GM12874 (cell line): ENCODE data around the gene USP44.

Experiments used
- TF ChIP-seq, protein P1 (sequence below): IDR thresholded peaks from 2 replicates; pipeline ENCODE4 v1.5.1; 2011; ENCODE audit warnings: low read depth, mild to moderate bottlenecking, control low read depth, low read length, moderate library complexity; ENCODE audit not compliant: insufficient read depth

Gene USP44

DNA sequence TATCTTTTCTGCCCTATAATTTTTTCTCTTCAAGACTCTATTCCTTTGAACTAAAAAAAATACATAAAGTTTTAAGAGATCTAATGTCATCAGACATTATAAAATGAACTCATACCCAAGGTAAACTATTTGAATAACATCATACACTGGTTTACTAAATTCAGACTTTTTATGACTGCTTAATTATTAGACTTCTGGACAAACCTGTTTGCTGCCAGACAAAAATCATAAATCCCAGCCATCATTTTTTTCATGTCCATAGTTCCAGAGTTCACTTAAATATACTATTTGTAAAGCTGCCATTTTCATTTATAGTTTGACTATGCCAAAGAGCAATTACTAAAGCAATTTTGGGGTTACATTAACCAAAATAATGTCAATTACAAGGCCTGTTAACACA, 34.0 kb downstream of the USP44 start:
- TF ChIP-seq, protein P1, sequence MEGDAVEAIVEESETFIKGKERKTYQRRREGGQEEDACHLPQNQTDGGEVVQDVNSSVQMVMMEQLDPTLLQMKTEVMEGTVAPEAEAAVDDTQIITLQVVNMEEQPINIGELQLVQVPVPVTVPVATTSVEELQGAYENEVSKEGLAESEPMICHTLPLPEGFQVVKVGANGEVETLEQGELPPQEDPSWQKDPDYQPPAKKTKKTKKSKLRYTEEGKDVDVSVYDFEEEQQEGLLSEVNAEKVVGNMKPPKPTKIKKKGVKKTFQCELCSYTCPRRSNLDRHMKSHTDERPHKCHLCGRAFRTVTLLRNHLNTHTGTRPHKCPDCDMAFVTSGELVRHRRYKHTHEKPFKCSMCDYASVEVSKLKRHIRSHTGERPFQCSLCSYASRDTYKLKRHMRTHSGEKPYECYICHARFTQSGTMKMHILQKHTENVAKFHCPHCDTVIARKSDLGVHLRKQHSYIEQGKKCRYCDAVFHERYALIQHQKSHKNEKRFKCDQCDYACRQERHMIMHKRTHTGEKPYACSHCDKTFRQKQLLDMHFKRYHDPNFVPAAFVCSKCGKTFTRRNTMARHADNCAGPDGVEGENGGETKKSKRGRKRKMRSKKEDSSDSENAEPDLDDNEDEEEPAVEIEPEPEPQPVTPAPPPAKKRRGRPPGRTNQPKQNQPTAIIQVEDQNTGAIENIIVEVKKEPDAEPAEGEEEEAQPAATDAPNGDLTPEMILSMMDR: no peak

DNA sequence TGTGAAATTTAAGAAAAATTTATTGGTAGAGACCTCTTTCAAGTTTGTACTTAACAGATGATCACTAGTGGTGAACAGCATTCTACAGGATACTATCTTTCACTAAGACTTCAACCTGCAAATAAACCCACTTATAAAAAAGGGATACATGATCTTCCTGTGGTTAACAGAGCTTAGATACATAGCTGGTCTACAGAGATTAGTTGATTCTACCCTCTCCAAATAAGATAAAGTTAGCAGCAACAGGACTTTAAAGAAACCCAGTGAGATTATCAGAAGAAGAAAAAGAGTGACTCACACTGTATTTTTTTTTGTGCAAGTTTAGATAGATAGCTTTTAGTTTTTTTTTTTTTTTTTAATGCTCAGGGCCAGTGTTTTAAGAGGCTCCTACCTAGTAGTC, 34.5 kb downstream of the USP44 start:
- TF ChIP-seq, protein P1: no peak

DNA sequence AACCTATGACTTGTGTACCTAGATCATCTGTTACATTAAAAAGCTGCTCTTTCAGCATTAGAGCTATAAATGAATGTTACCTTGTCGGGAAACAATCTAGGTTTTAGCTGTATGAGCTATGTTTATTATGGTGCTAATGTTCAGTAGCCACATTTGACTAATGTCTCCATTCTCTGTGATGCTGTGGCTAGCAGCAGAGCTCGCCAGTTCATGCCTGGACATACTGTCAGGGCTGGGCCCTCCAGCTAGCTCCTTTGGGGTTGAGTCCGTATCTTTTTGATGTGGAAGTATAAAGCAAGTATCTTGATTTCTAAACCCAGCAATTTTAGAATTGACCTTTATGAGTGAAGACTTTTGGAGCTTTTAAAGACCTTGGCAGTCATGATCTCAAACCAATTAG, 36.1 kb downstream of the USP44 start:
- TF ChIP-seq, protein P1: no peak

DNA sequence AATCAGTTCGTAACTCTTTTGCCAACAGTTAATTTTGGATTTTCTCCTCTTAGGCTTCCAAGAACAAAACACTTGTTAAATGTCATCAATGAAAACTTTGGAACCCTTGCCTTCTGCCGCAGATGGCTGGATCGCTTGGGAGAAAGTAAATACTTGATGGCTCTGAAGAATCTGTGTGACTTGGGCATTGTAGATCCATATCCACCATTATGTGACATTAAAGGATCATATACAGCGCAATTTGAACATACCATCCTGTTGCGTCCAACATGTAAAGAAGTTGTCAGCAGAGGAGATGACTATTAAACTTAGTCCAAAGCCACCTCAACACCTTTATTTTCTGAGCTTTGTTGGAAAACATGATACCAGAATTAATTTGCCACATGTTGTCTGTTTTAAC, 37.7 kb downstream of the USP44 start:
- TF ChIP-seq, protein P1: no peak

DNA sequence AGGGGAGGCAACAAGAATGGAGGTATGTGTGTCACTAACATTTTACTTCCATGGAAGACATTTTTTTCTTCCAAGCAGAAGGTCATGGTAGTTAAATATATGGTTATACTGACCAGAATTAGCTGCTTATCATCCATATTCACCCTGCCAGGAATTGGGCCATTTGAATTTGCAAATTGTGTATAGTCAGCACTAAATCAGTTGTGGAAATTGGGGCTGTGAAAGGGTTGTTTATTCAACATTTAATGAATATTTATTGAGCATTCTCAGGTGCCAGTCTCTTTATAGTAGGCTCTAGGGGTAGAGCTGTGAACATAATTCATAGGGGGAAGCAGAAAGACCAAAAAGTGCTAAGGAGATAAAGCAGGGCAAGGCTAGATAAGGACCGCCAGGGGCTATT, 39.3 kb downstream of the USP44 start:
- TF ChIP-seq, protein P1: no peak

DNA sequence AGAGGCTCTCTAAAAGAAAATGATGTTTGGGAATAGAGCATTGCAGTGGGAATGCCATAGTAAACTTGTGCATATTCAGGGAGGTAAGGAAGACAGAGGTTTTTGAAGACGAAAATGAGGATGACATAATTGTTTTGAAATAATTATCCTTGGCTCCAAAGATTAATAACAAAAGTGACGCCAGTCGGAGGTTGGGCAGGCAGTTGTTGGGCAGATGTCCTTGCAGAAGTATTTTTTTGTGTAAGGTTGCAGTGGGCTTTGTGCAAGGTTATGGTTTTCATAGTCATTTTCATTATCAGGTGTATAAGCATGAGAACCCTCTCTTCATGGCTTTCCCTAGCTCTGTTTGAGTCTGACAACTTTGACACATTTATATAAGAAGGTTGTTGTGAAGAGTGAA, 42.0 kb downstream of the USP44 start:
- TF ChIP-seq, protein P1: no peak

DNA sequence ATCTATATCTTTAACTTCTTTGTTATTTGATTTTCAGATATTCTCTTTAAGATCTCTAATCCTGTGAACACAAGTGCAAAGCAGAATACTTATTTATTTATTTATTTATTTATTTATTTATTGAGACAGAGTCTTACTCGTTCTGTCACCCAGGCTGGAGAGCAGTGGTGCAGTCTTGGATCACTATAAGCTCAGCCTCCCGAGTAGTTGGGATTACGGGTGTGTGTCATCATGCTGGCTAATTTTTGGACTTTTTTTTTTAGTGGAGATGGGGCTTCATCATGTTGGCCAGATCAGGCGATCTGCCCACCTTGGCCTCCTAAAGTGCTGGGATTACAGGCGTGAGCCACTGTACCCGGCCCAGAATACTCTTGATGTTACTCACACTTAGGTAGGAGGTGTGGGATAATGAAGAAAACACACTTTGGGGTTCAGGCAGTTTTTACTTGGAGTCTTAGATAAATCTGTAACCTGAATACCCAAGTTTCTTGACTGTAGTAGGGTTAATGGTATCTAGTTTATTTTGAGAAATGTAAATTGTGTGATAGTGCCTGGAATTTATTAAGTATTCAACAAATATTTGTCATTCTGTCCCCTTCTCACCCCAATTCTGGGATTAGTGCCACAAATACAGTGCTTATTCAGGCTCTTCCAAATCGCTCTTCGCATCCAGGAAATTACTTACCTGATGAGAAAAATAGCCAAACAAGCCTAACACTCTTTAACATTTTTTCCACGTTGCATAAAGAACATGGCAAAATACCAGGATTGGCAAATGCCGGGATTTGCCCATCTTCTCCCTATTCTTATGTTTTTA, 44.4 kb downstream of the USP44 start:
- TF ChIP-seq, protein P1: no peak

DNA sequence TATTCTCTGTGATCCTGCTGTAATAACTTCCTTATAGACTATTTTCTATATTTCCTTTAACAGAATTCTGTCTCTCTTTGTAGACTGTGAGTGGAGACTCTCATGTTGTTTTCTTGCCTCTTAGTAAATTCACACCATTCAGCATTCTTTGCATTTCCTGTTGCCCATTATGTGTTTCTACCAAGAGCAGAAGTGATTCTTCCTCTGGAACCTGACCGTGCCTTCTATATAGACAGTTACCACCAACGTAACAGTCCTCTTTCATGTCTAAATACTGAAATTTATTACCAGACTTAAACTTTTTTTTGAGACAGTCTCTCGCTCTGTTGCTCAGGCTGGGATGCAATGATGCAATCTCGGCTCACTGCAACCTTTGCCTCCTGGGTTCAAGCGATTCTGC, 46.2 kb downstream of the USP44 start:
- TF ChIP-seq, protein P1: no peak
